ENCODE measurements around the gene SPINK4.

- TF ChIP-seq CTCF (IDR thresholded peaks at IDR 0.05; ENCODE audit: borderline replicate concordance, extremely low read depth, low read length, poor library complexity, severe bottlenecking) (no peak), EZH2 (IDR thresholded peaks at IDR 0.05; ENCODE audit: borderline replicate concordance, low read depth, low read length, severe bottlenecking) (no peak)
Observed at GRCh38 chr9:33197279-33198152, 42.5 kb upstream of the SPINK4 start.
